Neural progenitor cell (in vitro differentiated cells): ENCODE measurements around the gene RPS6KA2. TPM values are rescaled to one million over a fixed set of nuclear protein-coding genes. Genes with fewer than 3 reads are reported as not detected.

ENCODE experiments used
- DNase-seq: peaks from one replicate; pipeline ENCODE4 v3.0.0-alpha.2; 2016; ENCODE audit warnings: low spot score
- H2AFZ ChIP-seq: fragments of 200-600 bp; sonication (generic); replicated peaks from 2 replicates; pipeline ENCODE4 v1.6.1; 2016; ENCODE audit warnings: antibody characterized with exemption
- H3F3A ChIP-seq: fragments of 200-600 bp; sonication (generic); 2 replicates; pipeline ENCODE4 v1.6.1; 2016; ENCODE audit warnings: antibody characterized with exemption, low read depth
- H3K27ac ChIP-seq: fragments of 200-600 bp; sonication (generic); 2 replicates; pipeline ENCODE4 v1.5.1; 2016; ENCODE audit warnings: mild to moderate bottlenecking
- H3K27me3 ChIP-seq: fragments of 200-600 bp; sonication (generic); 2 replicates; pipeline ENCODE4 v1.6.1; 2016; ENCODE audit warnings: mild to moderate bottlenecking, moderate library complexity
- H3K36me3 ChIP-seq: fragments of 200-600 bp; sonication (generic); 2 replicates; pipeline ENCODE4 v1.5.1; 2016
- H3K4me1 ChIP-seq: fragments of 200-600 bp; sonication (generic); 2 replicates; pipeline ENCODE4 v1.6.1; 2016; ENCODE audit warnings: mixed run types
- H3K4me2 ChIP-seq: fragments of 200-600 bp; sonication (generic); 2 replicates; pipeline ENCODE4 v1.6.1; 2016
- H3K4me3 ChIP-seq: fragments of 200-600 bp; sonication (generic); 2 replicates; pipeline ENCODE4 v1.5.1; 2016
- H3K79me2 ChIP-seq: fragments of 200-600 bp; sonication (generic); 2 replicates; pipeline ENCODE4 v1.6.1; 2016; ENCODE audit warnings: low read depth
- H3K9ac ChIP-seq: fragments of 200-600 bp; sonication (generic); 2 replicates; pipeline ENCODE4 v1.6.1; 2016
- H3K9me3 ChIP-seq: fragments of 200-600 bp; sonication (generic); 2 replicates; pipeline ENCODE4 v1.5.1; 2016; ENCODE audit warnings: low read depth
- H4K20me1 ChIP-seq: fragments of 200-600 bp; sonication (generic); 2 replicates; pipeline ENCODE4 v1.6.1; 2016; ENCODE audit warnings: low read depth
- H3K27ac Mint-ChIP-seq: 3 replicates; pipeline ENCODE4 v1.8.0; 2021; ENCODE audit warnings: mixed read lengths
- H3K27me3 Mint-ChIP-seq: 2 replicates; pipeline ENCODE4 v1.8.0; 2022; ENCODE audit warnings: low read depth, mild to moderate bottlenecking, inconsistent platforms, moderate library complexity, mixed read lengths; ENCODE audit not compliant: insufficient read depth
- H3K36me3 Mint-ChIP-seq: 3 replicates; pipeline ENCODE4 v1.8.0; 2021; ENCODE audit warnings: mixed read lengths
- H3K4me1 Mint-ChIP-seq: 3 replicates; pipeline ENCODE4 v1.8.0; 2021; ENCODE audit warnings: mixed read lengths
- H3K4me3 Mint-ChIP-seq: 3 replicates; pipeline ENCODE4 v1.8.0; 2021; ENCODE audit warnings: mild to moderate bottlenecking, moderate library complexity, mixed read lengths
- H3K9me3 Mint-ChIP-seq: 3 replicates; pipeline ENCODE4 v1.8.0; 2020; ENCODE audit warnings: mixed read lengths
- CTCF ChIP-seq: fragments of 200-600 bp; sonication (generic); IDR thresholded peaks from 2 replicates; pipeline ENCODE4 v1.5.1; 2017; ENCODE audit warnings: antibody characterized with exemption, mild to moderate bottlenecking
- EZH2 ChIP-seq: fragments of 200-600 bp; sonication (generic); IDR thresholded peaks from 2 replicates; pipeline ENCODE4 v1.6.1; 2017; ENCODE audit warnings: antibody characterized with exemption, mild to moderate bottlenecking, moderate library complexity
- EZH2phosphoT487 ChIP-seq: fragments of 200-600 bp; sonication (generic); IDR thresholded peaks from 2 replicates; pipeline ENCODE4 v1.6.1; 2017; ENCODE audit warnings: antibody characterized with exemption
- total RNA-seq: library from RNA; depleted of rRNA; stranded (reverse); fragments of >200 nt; gene quantifications from 2 replicates; pipeline ENCODE4 v1.2.3, GENCODE V29; 2015; ENCODE audit warnings: low replicate concordance

Gene RPS6KA2
- total RNA-seq, 1 donor from 2014 or later, result 8.2 TPM

- H2AFZ ChIP-seq, result no peak overlapping the region
- H3K36me3 ChIP-seq, result no peaks in the 10 kb centered on the region
- H3F3A ChIP-seq, result no peaks in the 10 kb centered on the region
- Mint-ChIP-seq H3K27ac (no peak overlapping the region), H3K4me3 (no peak overlapping the region), H3K27me3 (peaks cover 5% of the 10 kb centered on the region), H3K4me1 (peaks cover 6% of the 10 kb centered on the region), H3K36me3 (peaks cover 32% of the 10 kb centered on the region), H3K9me3 (no peaks in the 10 kb centered on the region)
- TF ChIP-seq EZH2 (no peak), CTCF (no peak)
- no peak overlapping the region for H3K9ac ChIP-seq
- H4K20me1 ChIP-seq, result no peaks in the 10 kb centered on the region
- no peak overlapping the region for H3K4me3 ChIP-seq
- no peak for DNase-seq
- no peak overlapping the region for H3K27ac ChIP-seq
- H3K79me2 ChIP-seq, result no peaks in the 10 kb centered on the region
- no peak overlapping the region for H3K4me2 ChIP-seq
- no peaks in the 10 kb centered on the region for H3K27me3 ChIP-seq
- no peaks in the 10 kb centered on the region for H3K4me1 ChIP-seq
- H3K9me3 ChIP-seq, result no peaks in the 10 kb centered on the region
Measured at GRCh38 chr6:166526937-166527336, 100.1 kb downstream of the RPS6KA2 start.

GRCh38 chr6:166525567-166525966 lies 101.5 kb downstream of the RPS6KA2 start:
- no peak for DNase-seq
- Histone ChIP-seq H3K36me3 (no peaks in the 10 kb centered on the region), H3K9me3 (no peaks in the 10 kb centered on the region), H2AFZ (no peak overlapping the region), H3K79me2 (no peaks in the 10 kb centered on the region), H4K20me1 (no peaks in the 10 kb centered on the region), H3K9ac (no peak overlapping the region), H3F3A (no peaks in the 10 kb centered on the region), H3K4me1 (no peaks in the 10 kb centered on the region), H3K4me3 (no peak overlapping the region), H3K27me3 (no peaks in the 10 kb centered on the region), H3K4me2 (no peak overlapping the region), H3K27ac (no peak overlapping the region)
- H3K27ac Mint-ChIP-seq, result no peak overlapping the region
- no peak overlapping the region for H3K4me3 Mint-ChIP-seq
- H3K36me3 Mint-ChIP-seq, result peaks cover 31% of the 10 kb centered on the region
- no peak for TF ChIP-seq EZH2phosphoT487
- TF ChIP-seq EZH2, result no peak
- no peak for TF ChIP-seq CTCF
- peaks cover 5% of the 10 kb centered on the region for H3K27me3 Mint-ChIP-seq
- peaks cover 6% of the 10 kb centered on the region for H3K4me1 Mint-ChIP-seq
- peaks cover 3% of the 10 kb centered on the region for H3K9me3 Mint-ChIP-seq

- H3K4me1 Mint-ChIP-seq, result peaks cover 6% of the 10 kb centered on the region
- no peak overlapping the region for H3K4me3 Mint-ChIP-seq
- H2AFZ ChIP-seq, result no peak overlapping the region
- H3K27ac Mint-ChIP-seq, result peak overlapping the region; percentile 38
- H3K9me3 Mint-ChIP-seq, result peaks cover 5% of the 10 kb centered on the region
- H3F3A ChIP-seq, result no peaks in the 10 kb centered on the region
- no peaks in the 10 kb centered on the region for H3K79me2 ChIP-seq
- peaks cover 5% of the 10 kb centered on the region for H3K27me3 Mint-ChIP-seq
- H3K9me3 ChIP-seq, result no peaks in the 10 kb centered on the region
- H3K36me3 ChIP-seq, result no peaks in the 10 kb centered on the region
- no peak overlapping the region for H3K27ac ChIP-seq
- H4K20me1 ChIP-seq, result no peaks in the 10 kb centered on the region
- TF ChIP-seq EZH2 (no peak), CTCF (no peak), EZH2phosphoT487 (no peak)
- H3K4me1 ChIP-seq, result no peaks in the 10 kb centered on the region
- no peak overlapping the region for H3K4me3 ChIP-seq
- no peak overlapping the region for H3K4me2 ChIP-seq
- no peaks in the 10 kb centered on the region for H3K27me3 ChIP-seq
- no peak for DNase-seq
- H3K9ac ChIP-seq, result no peak overlapping the region
- peaks cover 24% of the 10 kb centered on the region for H3K36me3 Mint-ChIP-seq
Measured at GRCh38 chr6:166523782-166524559, 103.1 kb downstream of the RPS6KA2 start.
